ENCODE results near the gene ARNT2.
"Not testable (repeated sequence)": the region's sequence is repeated elsewhere in the genome, so short reads cannot be mapped to it uniquely, and the experiment has no call there.

ARNT2 gene

GRCh38 chr15:80494756-80495155, 90.6 kb downstream of the ARNT2 start:
- no peak for DNase-seq

GRCh38 chr15:80495401-80495942, 91.3 kb downstream of the ARNT2 start:
- DNase-seq = no peak

- DNase-seq = no peak
Observed at GRCh38 chr15:80496096-80496495, 91.9 kb downstream of the ARNT2 start.

- no peak for DNase-seq
Observed at GRCh38 chr15:80497221-80497620, 93.0 kb downstream of the ARNT2 start.

GRCh38 chr15:80498652-80499051, 94.5 kb downstream of the ARNT2 start:
- DNase-seq = no peak

- no peak for DNase-seq
Observed at GRCh38 chr15:80500021-80500420, 95.8 kb downstream of the ARNT2 start.

GRCh38 chr15:80501476-80501875, 97.3 kb downstream of the ARNT2 start:
- DNase-seq = no peak

- DNase-seq = no peak
Observed at GRCh38 chr15:80502782-80503181, 98.6 kb downstream of the ARNT2 start.

- DNase-seq = no peak
Observed at GRCh38 chr15:80503319-80503952, 99.3 kb downstream of the ARNT2 start.

GRCh38 chr15:80504931-80505330, 100.7 kb downstream of the ARNT2 start:
- DNase-seq = no peak

- no peak for DNase-seq
Observed at GRCh38 chr15:80506286-80506893, 102.2 kb downstream of the ARNT2 start.

- no peak for DNase-seq
Observed at GRCh38 chr15:80507131-80507530, 102.9 kb downstream of the ARNT2 start.

- no peak for DNase-seq
Observed at GRCh38 chr15:80507638-80508316, 103.6 kb downstream of the ARNT2 start.

GRCh38 chr15:80508783-80509182, 104.6 kb downstream of the ARNT2 start:
- DNase-seq = no peak

- no peak for DNase-seq
Observed at GRCh38 chr15:80509800-80510199, 105.6 kb downstream of the ARNT2 start.

GRCh38 chr15:80510985-80511384, 106.8 kb downstream of the ARNT2 start:
- not testable (repeated sequence) for DNase-seq

- no peak for DNase-seq
Observed at GRCh38 chr15:80512726-80513660, 108.8 kb downstream of the ARNT2 start.

GRCh38 chr15:80514071-80514780, 110.0 kb downstream of the ARNT2 start:
- DNase-seq = no peak

- DNase-seq = no peak
Observed at GRCh38 chr15:80517290-80517689, 113.1 kb downstream of the ARNT2 start.

- DNase-seq = no peak
Observed at GRCh38 chr15:80518522-80518921, 114.3 kb downstream of the ARNT2 start.

- DNase-seq = no peak
Observed at GRCh38 chr15:80523746-80524145, 119.6 kb downstream of the ARNT2 start.

GRCh38 chr15:80525853-80526252, 121.7 kb downstream of the ARNT2 start:
- no peak for DNase-seq
